AG10803 (cell line): ENCODE results near the gene NPFFR1.

Experiments used
- DNase-seq: peaks from one replicate; pipeline ENCODE4 v3.0.0; 2010; ENCODE audit warnings: low read depth
- H3K4me3 ChIP-seq: 2 replicates; pipeline ENCODE4 v1.5.1; 2011; ENCODE audit warnings: mild to moderate bottlenecking, low read length, control low read depth
- CTCF ChIP-seq: conservative IDR thresholded peaks from 2 replicates; pipeline ENCODE4 v1.5.1; 2011; ENCODE audit warnings: mild to moderate bottlenecking, low read length, control low read depth, inconsistent platforms

NPFFR1 gene

GRCh38 chr10:70306181-70306705, 22.4 kb upstream of the NPFFR1 start:
- TF ChIP-seq CTCF = no peak
- no peak overlapping the region for H3K4me3 ChIP-seq
- DNase-seq = no peak

- TF ChIP-seq CTCF = no peak
- no peak overlapping the region for H3K4me3 ChIP-seq
- no peak for DNase-seq
Measured at GRCh38 chr10:70303730-70304129, 19.9 kb upstream of the NPFFR1 start.

- DNase-seq = peak; percentile 75
- no peak overlapping the region for H3K4me3 ChIP-seq
- TF ChIP-seq CTCF = no peak
Measured at GRCh38 chr10:70302292-70302691, 18.5 kb upstream of the NPFFR1 start.

- TF ChIP-seq CTCF = no peak
- H3K4me3 ChIP-seq = no peak overlapping the region
- no peak for DNase-seq
Measured at GRCh38 chr10:70300908-70301597, 17.2 kb upstream of the NPFFR1 start.

GRCh38 chr10:70300461-70300860, 16.7 kb upstream of the NPFFR1 start:
- TF ChIP-seq CTCF = no peak
- no peak for DNase-seq
- H3K4me3 ChIP-seq = no peak overlapping the region

GRCh38 chr10:70299876-70300275, 16.1 kb upstream of the NPFFR1 start:
- DNase-seq = no peak
- TF ChIP-seq CTCF = no peak
- no peak overlapping the region for H3K4me3 ChIP-seq

- H3K4me3 ChIP-seq = no peak overlapping the region
- TF ChIP-seq CTCF = no peak
- DNase-seq = no peak
Measured at GRCh38 chr10:70298393-70298792, 14.6 kb upstream of the NPFFR1 start.
